B cell (primary cell): ENCODE data around the gene NFKBIZ.

Source experiments
- CTCF ChIP-seq: fragments of 200-600 bp; IDR thresholded peaks from one replicate; pipeline ENCODE4 v1.8.0; 2022; ENCODE audit warnings: antibody characterized with exemption, mild to moderate bottlenecking
- EZH2 ChIP-seq: IDR thresholded peaks from 2 replicates; pipeline ENCODE4 v1.6.1; 2012; ENCODE audit warnings: borderline replicate concordance, low read depth, mild to moderate bottlenecking, moderate library complexity, low read length; ENCODE audit not compliant: insufficient read depth, poor library complexity, severe bottlenecking

- TF ChIP-seq CTCF = no peak
- TF ChIP-seq EZH2 = no peak
These were observed 36.4 kb upstream of the NFKBIZ start for GRCh38 chr3:101812895-101813294.
